PC-3 (cell line): ENCODE results near the gene HCFC1. TPM values are rescaled to one million over a fixed set of nuclear protein-coding genes. Genes with fewer than 3 reads are reported as not detected.

Experiments
- ATAC-seq: fragments of 200-7000 bp; cut with Tn5 transposase; 2 replicates; pipeline ENCODE4 v1.9.1; 2020; ENCODE audit warnings: mild to moderate bottlenecking, moderate library complexity
- BruUV-seq: library from RNA; stranded (reverse); fragments of 400-500 nt; replicated peaks from 2 replicates; lab custom pipeline; 2021; lab: Mats Ljungman, UMichigan
- CTCF ChIA-PET: fragments of 300-600 bp; sonication (Branson Sonifier 250); formaldehyde crosslinking; loops from one replicate; lab custom pipeline; 2022; ENCODE audit warnings: antibody characterized with exemption; lab: Charles Lee
- POLR2A ChIA-PET: fragments of 300-600 bp; sonication (Branson Sonifier 250); formaldehyde crosslinking; loops from one replicate; lab custom pipeline; 2022; ENCODE audit warnings: antibody characterized with exemption; ENCODE audit not compliant: unreplicated experiment; lab: Charles Lee
- DNase-seq: peaks from one replicate; pipeline ENCODE4 v3.0.0-alpha.2; 2015
- H2AFZ ChIP-seq: fragments of 300-600 bp; sonication (generic); 2 replicates; pipeline ENCODE4 v1.6.0; 2016; ENCODE audit warnings: antibody characterized with exemption, low read length
- H3F3A ChIP-seq: fragments of 300-600 bp; sonication (generic); one replicate; pipeline ENCODE4 v1.6.0; 2017; ENCODE audit warnings: antibody characterized with exemption, low read length, control low read depth, mild to moderate bottlenecking; ENCODE audit not compliant: unreplicated experiment
- H3K27ac ChIP-seq: fragments of 300-600 bp; sonication (generic); 2 replicates; pipeline ENCODE4 v1.5.1; 2016; ENCODE audit warnings: mild to moderate bottlenecking, low read length
- H3K27me3 ChIP-seq: fragments of 300-600 bp; sonication (generic); 2 replicates; pipeline ENCODE4 v1.6.1; 2016; ENCODE audit warnings: low read length, mixed read lengths
- H3K36me3 ChIP-seq: fragments of 300-600 bp; sonication (generic); 2 replicates; pipeline ENCODE4 v1.6.1; 2016; ENCODE audit warnings: low read depth, mixed run types, low read length, mixed read lengths
- H3K4me1 ChIP-seq: fragments of 300-600 bp; sonication (generic); 2 replicates; pipeline ENCODE4 v1.5.1; 2016; ENCODE audit warnings: low read length; ENCODE audit not compliant: insufficient read depth
- H3K4me2 ChIP-seq: fragments of 300-600 bp; sonication (generic); 2 replicates; pipeline ENCODE4 v1.6.0; 2016; ENCODE audit warnings: low read length
- H3K4me3 ChIP-seq: fragments of 300-600 bp; sonication (generic); 2 replicates; pipeline ENCODE4 v1.5.1; 2016; ENCODE audit warnings: mild to moderate bottlenecking, low read length, mixed read lengths
- H3K79me2 ChIP-seq: fragments of 300-600 bp; sonication (generic); 2 replicates; pipeline ENCODE4 v1.6.1; 2017; ENCODE audit warnings: low read length, mixed read lengths
- H3K9ac ChIP-seq: fragments of 300-600 bp; sonication (generic); 2 replicates; pipeline ENCODE4 v1.6.0; 2016; ENCODE audit warnings: mild to moderate bottlenecking, low read length
- H3K9me2 ChIP-seq: fragments of 300-600 bp; sonication (generic); replicated peaks from 2 replicates; pipeline ENCODE4 v1.6.1; 2016; ENCODE audit warnings: mixed run types, low read length, mixed read lengths
- H3K9me3 ChIP-seq: fragments of 300-600 bp; sonication (generic); 2 replicates; pipeline ENCODE4 v1.6.1; 2016; ENCODE audit warnings: low read length, mixed read lengths
- H4K20me1 ChIP-seq: fragments of 300-600 bp; sonication (generic); 2 replicates; pipeline ENCODE4 v1.6.1; 2016; ENCODE audit warnings: low read length, mixed read lengths
- CTCF ChIP-seq: fragments of 300-600 bp; sonication (generic); conservative IDR thresholded peaks from 2 replicates; pipeline ENCODE4 v1.5.1; 2017; ENCODE audit warnings: antibody characterized with exemption, low read depth, mild to moderate bottlenecking, low read length
- EZH2 ChIP-seq: fragments of 300-600 bp; sonication (generic); IDR thresholded peaks from one replicate; pipeline ENCODE4 v1.6.1; 2017; ENCODE audit warnings: antibody characterized with exemption, mild to moderate bottlenecking, low read length; ENCODE audit not compliant: unreplicated experiment
- EZH2phosphoT487 ChIP-seq: fragments of 300-600 bp; sonication (generic); IDR thresholded peaks from 2 replicates; pipeline ENCODE4 v1.6.1; 2018; ENCODE audit warnings: mild to moderate bottlenecking, antibody characterized with exemption, low read length, borderline replicate concordance
- intact Hi-C: fragments of 100-400 bp; cut with micrococcal nuclease; formaldehyde crosslinking; loops from 2 replicates; pipeline ENCODE4 v1.9.0; 2023
- total RNA-seq: library from RNA; depleted of rRNA; stranded (reverse); fragments of >200 nt; gene quantifications from 2 replicates; pipeline ENCODE4 v1.2.3, GENCODE V29; 2014

The HCFC1 gene
- total RNA-seq, 1 experiment from 2014 or later: 66.9 TPM

GRCh38 chrX:153973127-153974002, 1.7 kb upstream of the HCFC1 start:
- DNase-seq: no peak
- Histone ChIP-seq H3K79me2 (peaks cover 50% of the 10 kb centered on the region), H3K4me2 (peak overlapping the region; percentile 96), H4K20me1 (peaks cover 15% of the 10 kb centered on the region), H3K9ac (peak overlapping the region; percentile 100), H3K27ac (peak overlapping the region; percentile 100), H3K9me2 (no peaks in the 10 kb centered on the region), H2AFZ (peak overlapping the region; percentile 54), H3K27me3 (no peaks in the 10 kb centered on the region), H3K4me3 (peak overlapping the region; percentile 85), H3K4me1 (peaks cover 18% of the 10 kb centered on the region), H3K9me3 (no peaks in the 10 kb centered on the region), H3F3A (peaks cover 6% of the 10 kb centered on the region), H3K36me3 (no peaks in the 10 kb centered on the region)
- intact Hi-C loops: loop anchor here (10.0 kb wide), 1 partner anchor 401 kb away; the partner anchor contains the start of genes EMD and FLNA
- BruUV-seq: TSS peak; percentile 53
- ChIA-PET CTCF (no interaction called here), POLR2A (interaction anchor here (0.6 kb wide), 1 partner anchor 357 kb away, joined by 3 read pairs; no protein-coding TSS in a partner anchor)
- no peak for ATAC-seq
- TF ChIP-seq EZH2phosphoT487 (no peak), CTCF (no peak), EZH2 (no peak)

GRCh38 chrX:153972368-153973126, 929 bp upstream of the HCFC1 start, which contains the start of gene TMEM187:
Gene TMEM187 (plus strand): TSS chrX:153972754. CDS start chrX:153982063, 9,309 bp downstream.
- H3K4me3 ChIP-seq: peak within 1 kb of the TSS; percentile 99
- intact Hi-C loops: loop anchor here (10.0 kb wide), 1 partner anchor 402 kb away; the partner anchor contains the start of genes EMD and FLNA
- ChIA-PET POLR2A (interaction anchor here (0.6 kb wide), 1 partner anchor 358 kb away, joined by 3 read pairs; no protein-coding TSS in a partner anchor), CTCF (interaction anchor here (0.6 kb wide), 1 partner anchor 124 kb away, joined by 4 read pairs; no protein-coding TSS in a partner anchor)
- H3F3A ChIP-seq: peaks cover 6% of the 10 kb centered on the region
- no TSS peak for BruUV-seq
- ATAC-seq: peak; percentile 48
- no peaks in the 10 kb centered on the region for H3K9me2 ChIP-seq
- H2AFZ ChIP-seq: peak within 1 kb of the TSS; percentile 71
- H3K4me2 ChIP-seq: peak within 1 kb of the TSS; percentile 96
- peaks cover 26% of the 10 kb centered on the region for H3K4me1 ChIP-seq
- peak within 1 kb of the TSS; percentile 100 for H3K9ac ChIP-seq
- peaks cover 23% of the 10 kb centered on the region for H4K20me1 ChIP-seq
- peaks cover 58% of the 10 kb centered on the region for H3K79me2 ChIP-seq
- no peaks in the 10 kb centered on the region for H3K36me3 ChIP-seq
- H3K9me3 ChIP-seq: no peaks in the 10 kb centered on the region
- no peaks in the 10 kb centered on the region for H3K27me3 ChIP-seq
- H3K27ac ChIP-seq: peak within 1 kb of the TSS; percentile 100
- peak; percentile 68; the same call in 1 of the 2 replicates for TF ChIP-seq EZH2phosphoT487
- TF ChIP-seq CTCF: no peak
- no peak for TF ChIP-seq EZH2
- peak; percentile 91 for DNase-seq
